Esophagus squamous epithelium (tissue), 5 donors: ENCODE measurements around the gene HOTAIR. TPM values are rescaled to one million over a fixed set of nuclear protein-coding genes. Genes with fewer than 3 reads are reported as not detected.

Source experiments
- DNase-seq: peaks from one replicate; lab custom pipeline; 2025; lab: John Stamatoyannopoulos, UW
- H3K27ac ChIP-seq, 4 donors: fragments of 200-600 bp; sonication (generic); one replicate each; pipeline ENCODE4 v1.5.1; 2016 to 2019; ENCODE audit warnings: mild to moderate bottlenecking in 1 of 4
- H3K27me3 ChIP-seq, 4 donors: fragments of 200-600 bp; sonication (generic); 1 replicate in 3 of 4; 2 replicates in 1 of 4; pipeline versions ENCODE4 v1.5.1 to v1.6.0; 2017 to 2021; ENCODE audit warnings: antibody characterized with exemption in 1 of 4
- H3K36me3 ChIP-seq, 3 donors: fragments of 200-600 bp; sonication (generic); one replicate each; pipeline ENCODE4 v1.5.1; 2016 to 2019
- H3K4me1 ChIP-seq, 3 donors: fragments of 200-600 bp; sonication (generic); one replicate each; pipeline ENCODE4 v1.5.1; 2017 to 2019
- H3K4me3 ChIP-seq, 4 donors: fragments of 200-600 bp; sonication (generic); 1 replicate in 3 of 4; 2 replicates in 1 of 4; pipeline ENCODE4 v1.5.1; 2016 to 2019; ENCODE audit warnings: mild to moderate bottlenecking in 2 of 4, moderate library complexity in 1 of 4
- H3K9me3 ChIP-seq, 3 donors: fragments of 200-600 bp; sonication (generic); one replicate each; pipeline ENCODE4 v1.5.1; 2016 to 2019
- POLR2A ChIP-seq, 4 donors: fragments of 450-650 bp; IDR thresholded peaks; one replicate each; pipeline ENCODE4 v1.6.1; 2017; ENCODE audit warnings: antibody characterized with exemption in 4 of 4, mild to moderate bottlenecking in 4 of 4, moderate library complexity in 3 of 4
- WGBS, 2 donors: methylation state at CpG; one replicate each; pipeline ENCODE4 v1.1.5; 2018; 5-methylcytosine and 5-hydroxymethylcytosine counted together
- intact Hi-C: fragments of 100-400 bp; cut with DNase I; formaldehyde crosslinking; loops from one replicate; pipeline ENCODE4 v1.15.0; 2022
- total RNA-seq, 4 donors: library from RNA; depleted of rRNA; stranded (reverse); fragments of >200 nt; gene quantifications; one replicate each; pipeline ENCODE4 v1.1.0, GENCODE V29; 2016
- TF ChIP-seq, protein P1 (sequence below), 6 experiments: fragments of 450-650 bp in 4 of 6; fragments of 200-600 bp in 2 of 6; sonication (generic) in 2 of 6; IDR thresholded peaks; one replicate each; pipeline ENCODE4 v1.5.1; 2016 to 2019; ENCODE audit warnings: antibody characterized with exemption in 6 of 6, mild to moderate bottlenecking in 4 of 6, moderate library complexity in 4 of 6
- donor health status: DM: yes; HTN: yes; CAD: no.

Gene HOTAIR
- total RNA-seq, 4 donors from 2014 or later: not detected

DNA sequence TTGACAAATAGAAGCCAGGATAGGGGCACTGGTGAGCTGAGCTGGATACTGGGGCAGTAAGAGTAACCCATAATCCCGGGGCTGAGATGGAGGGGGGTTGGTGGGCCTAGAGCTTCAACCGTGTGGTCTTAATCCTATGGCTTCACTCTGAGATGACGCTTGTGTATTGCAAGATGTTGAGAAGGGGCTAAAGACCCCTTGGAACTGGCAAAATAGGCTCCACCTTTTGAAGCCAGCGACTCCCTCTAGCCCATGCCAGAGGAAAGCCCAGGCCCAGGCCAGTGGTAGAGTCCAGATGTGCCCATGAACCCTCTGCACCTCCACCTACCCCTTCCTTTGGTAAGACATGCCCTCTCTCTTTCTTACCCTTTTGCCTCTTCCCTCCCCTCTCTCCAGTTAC, 15.4 kb downstream of the HOTAIR start:
- intact Hi-C loops: no loop called here
- peaks cover 34 to 100% (median 78%) of the 10 kb centered on the region in 4 donors for H3K27me3 ChIP-seq

GRCh38 chr12:53958128-53958527, 16.6 kb downstream of the HOTAIR start:
- peaks cover 35 to 100% (median 76%) of the 10 kb centered on the region in 4 donors for H3K27me3 ChIP-seq
- no peak overlapping the region for H3K27ac ChIP-seq
- 26 to 28% methylated on average over 2 to 3 of the region's 3 CpGs for WGBS, 2 donors
- intact Hi-C loops: no loop called here
- TF ChIP-seq POLR2A (IDR thresholded peaks at IDR 0.05): no peak
- TF ChIP-seq, protein P1, sequence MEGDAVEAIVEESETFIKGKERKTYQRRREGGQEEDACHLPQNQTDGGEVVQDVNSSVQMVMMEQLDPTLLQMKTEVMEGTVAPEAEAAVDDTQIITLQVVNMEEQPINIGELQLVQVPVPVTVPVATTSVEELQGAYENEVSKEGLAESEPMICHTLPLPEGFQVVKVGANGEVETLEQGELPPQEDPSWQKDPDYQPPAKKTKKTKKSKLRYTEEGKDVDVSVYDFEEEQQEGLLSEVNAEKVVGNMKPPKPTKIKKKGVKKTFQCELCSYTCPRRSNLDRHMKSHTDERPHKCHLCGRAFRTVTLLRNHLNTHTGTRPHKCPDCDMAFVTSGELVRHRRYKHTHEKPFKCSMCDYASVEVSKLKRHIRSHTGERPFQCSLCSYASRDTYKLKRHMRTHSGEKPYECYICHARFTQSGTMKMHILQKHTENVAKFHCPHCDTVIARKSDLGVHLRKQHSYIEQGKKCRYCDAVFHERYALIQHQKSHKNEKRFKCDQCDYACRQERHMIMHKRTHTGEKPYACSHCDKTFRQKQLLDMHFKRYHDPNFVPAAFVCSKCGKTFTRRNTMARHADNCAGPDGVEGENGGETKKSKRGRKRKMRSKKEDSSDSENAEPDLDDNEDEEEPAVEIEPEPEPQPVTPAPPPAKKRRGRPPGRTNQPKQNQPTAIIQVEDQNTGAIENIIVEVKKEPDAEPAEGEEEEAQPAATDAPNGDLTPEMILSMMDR (IDR thresholded peaks at IDR 0.05): no peak
- no peak overlapping the region for H3K4me3 ChIP-seq
- DNase-seq: no peak
- H3K9me3 ChIP-seq: no peaks in the 10 kb centered on the region
- peaks cover 5 to 43% (median 8%) of the 10 kb centered on the region in 3 donors for H3K4me1 ChIP-seq
- no peaks in the 10 kb centered on the region for H3K36me3 ChIP-seq

More for the DNA sequence above, 15.4 kb downstream of the HOTAIR start:
- WGBS, 2 donors: 10 to 16% methylated on average over 4 of the region's 4 CpGs
- TF ChIP-seq POLR2A (IDR thresholded peaks at IDR 0.05): no peak
- TF ChIP-seq, protein P1 (IDR thresholded peaks at IDR 0.05): no peak
- no peak for DNase-seq
- Histone ChIP-seq H3K9me3 (no peaks in the 10 kb centered on the region), H3K4me3 (no peak overlapping the region), H3K27ac (no peak overlapping the region), H3K36me3 (no peaks in the 10 kb centered on the region), H3K4me1 (peaks cover 5 to 48% (median 6%) of the 10 kb centered on the region in 3 donors)

DNA sequence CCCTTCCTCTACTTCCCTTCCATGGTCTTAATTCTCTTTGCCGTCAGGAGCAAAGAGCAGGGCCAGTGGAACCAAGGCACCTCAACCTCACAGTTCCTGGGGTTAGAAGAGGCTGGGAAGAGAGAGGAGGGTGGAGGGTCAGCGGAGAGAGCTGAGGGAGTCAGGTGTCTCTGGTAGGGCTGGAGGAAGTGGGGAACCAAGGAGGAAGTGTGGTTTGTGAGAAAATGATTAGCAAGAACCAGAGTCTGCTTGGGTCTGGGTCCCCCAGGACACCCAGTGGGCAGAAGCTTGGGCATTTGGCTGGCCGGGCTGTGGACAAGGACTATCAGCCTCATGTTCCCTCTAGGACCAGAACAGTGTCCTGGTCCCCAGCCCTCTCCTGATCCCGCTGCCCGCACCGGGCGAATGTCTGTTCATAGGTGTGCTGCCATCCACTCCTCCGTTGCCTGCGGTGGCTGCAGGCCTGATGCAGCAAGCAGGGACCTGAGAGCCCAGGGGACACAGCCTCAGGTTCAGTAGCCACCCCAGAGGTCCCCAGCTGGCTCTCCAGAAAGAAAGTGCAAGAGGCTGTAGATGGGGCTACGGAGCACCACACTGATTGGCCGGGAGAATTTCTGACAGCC, 17.7 kb downstream of the HOTAIR start:
- no peak overlapping the region for H3K4me3 ChIP-seq
- TF ChIP-seq, protein P1 (IDR thresholded peaks at IDR 0.05): no peak
- TF ChIP-seq POLR2A (IDR thresholded peaks at IDR 0.05): no peak
- intact Hi-C loops: no loop called here
- no peak overlapping the region for H3K27ac ChIP-seq
- H3K9me3 ChIP-seq: no peaks in the 10 kb centered on the region
- no peaks in the 10 kb centered on the region for H3K36me3 ChIP-seq
- 5 to 14% methylated on average over 4 of the region's 11 CpGs for whole genome bisulfite sequencing, 2 donors
- H3K27me3 ChIP-seq: peaks cover 41 to 100% (median 78%) of the 10 kb centered on the region in 4 donors
- peaks cover 5 to 53% (median 11%) of the 10 kb centered on the region in 3 donors for H3K4me1 ChIP-seq
- no peak for DNase-seq

- no peak for DNase-seq
These were observed 18.4 kb downstream of the HOTAIR start for GRCh38 chr12:53956251-53956887.

More at GRCh38 chr12:53956251-53956887, 18.4 kb downstream of the HOTAIR start:
- no peaks in the 10 kb centered on the region for H3K36me3 ChIP-seq
- peaks cover 5 to 55% (median 11%) of the 10 kb centered on the region in 3 donors for H3K4me1 ChIP-seq
- TF ChIP-seq, protein P1 (IDR thresholded peaks at IDR 0.05): no peak
- no peak for TF ChIP-seq POLR2A (IDR thresholded peaks at IDR 0.05)
- no peak overlapping the region for H3K4me3 ChIP-seq
- no peaks in the 10 kb centered on the region for H3K9me3 ChIP-seq
- H3K27ac ChIP-seq: no peak overlapping the region
- intact Hi-C loops: no loop called here
- H3K27me3 ChIP-seq: peaks cover 43 to 100% (median 79%) of the 10 kb centered on the region in 4 donors
- WGBS, 2 donors: 12 to 14% methylated on average over 10 to 21 of the region's 25 CpGs
